Measurements from ENCODE around the gene TSPYL6. TPM values are rescaled to one million over a fixed set of nuclear protein-coding genes. Genes with fewer than 3 reads are reported as not detected.

TSPYL6 gene
- total and polyA plus RNA-seq, 2 donors (not counting 3 experiments of a cell fraction or from before 2014, with no cell fraction given), result 0.03 TPM; not detected in 1

- no peaks in the 10 kb centered on the region for H3K4me1 ChIP-seq (ENCODE audit: control insufficient read depth, extremely low read depth, insufficient read depth, low read length)
- no peaks in the 10 kb centered on the region for H3K9me1 ChIP-seq (replicated peaks; ENCODE audit: control insufficient read depth, extremely low read depth, insufficient read depth, low read length)
- H2AFZ ChIP-seq (ENCODE audit: low read depth, low read length), result no peak overlapping the region
- no peaks in the 10 kb centered on the region for H4K20me1 ChIP-seq (replicated peaks; ENCODE audit: control insufficient read depth, extremely low read depth, insufficient read depth, low read length)
- no peak overlapping the region for H3K4me2 ChIP-seq (ENCODE audit: insufficient read depth, low read length)
- peaks cover 0 to 1% of the 10 kb centered on the region in 2 experiments for H3K27me3 ChIP-seq (ENCODE audit: control insufficient read depth in 2 of 2, insufficient read depth in 2 of 2, low read length in 2 of 2)
- POLR2A ChIA-PET, result no interaction called here
- dilution Hi-C loops (cut with MboI; ENCODE audit: extremely low pct_ligation_motif_present, low sequenced_read_pairs), result no loop called here
- H3K9me3 ChIP-seq (replicated peaks; ENCODE audit: control insufficient read depth, insufficient read depth, low read length), result no peaks in the 10 kb centered on the region
- H3K79me2 ChIP-seq (ENCODE audit: control insufficient read depth, insufficient read depth, low read length), result no peaks in the 10 kb centered on the region
- no TSS peak for BruUV-seq (replicated peaks)
- intact Hi-C loops (cut with micrococcal nuclease), result no loop called here
- H3K36me3 ChIP-seq (ENCODE audit: control insufficient read depth in 2 of 2, extremely low read depth in 1 of 2, insufficient read depth in 2 of 2, low read length in 2 of 2), result no peaks in the 10 kb centered on the region
- H3K27ac ChIP-seq (ENCODE audit: insufficient read depth, low read depth, low read length), result no peak overlapping the region
- DNase-seq (ENCODE audit: low read depth, low spot score) (no peak), FAIRE-seq (no peak)
- H3K4me3 ChIP-seq (replicated peaks in 1 of 3; ENCODE audit: insufficient read depth in 1 of 3, low read depth in 1 of 3, low read length in 3 of 3), result no peak overlapping the region
- TF ChIP-seq EZH2 (IDR thresholded peaks at IDR 0.05; ENCODE audit: borderline replicate concordance, low read depth, low read length, severe bottlenecking) (no peak), FOS (IDR thresholded peaks at IDR 0.05; ENCODE audit: borderline replicate concordance, insufficient read depth, low read length) (no peak), MYC (IDR thresholded peaks at IDR 0.05; ENCODE audit: low read depth, low read length) (no peak), JUN (IDR thresholded peaks at IDR 0.05; ENCODE audit: borderline replicate concordance, insufficient read depth, insufficient read length, low read depth) (no peak), GATA2 (IDR thresholded peaks at IDR 0.05; ENCODE audit: insufficient read depth, insufficient read length, low read depth, low read length) (no peak), POLR2A (IDR thresholded peaks at IDR 0.05; ENCODE audit: low read depth, low read length) (no peak), CTCF (IDR thresholded peaks at IDR 0.05; ENCODE audit: extremely low read depth in 1 of 2, insufficient read depth in 1 of 2, low read depth in 1 of 2, low read length in 2 of 2) (no peak), POLR2AphosphoS5 (IDR thresholded peaks at IDR 0.05; ENCODE audit: insufficient read depth, low read depth, low read length) (no peak), MAX (IDR thresholded peaks at IDR 0.05; ENCODE audit: insufficient read depth, insufficient read length) (no peak)
- CTCF ChIA-PET, result no interaction called here
- H3K9ac ChIP-seq (replicated peaks; ENCODE audit: extremely low read depth, insufficient read depth, low read length), result no peak overlapping the region
These were observed 33.9 kb upstream of the TSPYL6 start for GRCh38 chr2:54289917-54290316.
